NCI-H187 treated with DMSO at 0.1 percent for 48 hours (cell line): ENCODE data around the gene CTIF.
A peak's percentile ranks its signal among the peaks of the same experiment; 100 is the strongest.
"Not testable (repeated sequence)": the region's sequence is repeated elsewhere in the genome, so short reads cannot be mapped to it uniquely, and the experiment has no call there.

ENCODE experiments used
- DNase-seq: peaks from one replicate; lab custom pipeline; 2025; lab: John Stamatoyannopoulos, UW

CTIF gene

DNA sequence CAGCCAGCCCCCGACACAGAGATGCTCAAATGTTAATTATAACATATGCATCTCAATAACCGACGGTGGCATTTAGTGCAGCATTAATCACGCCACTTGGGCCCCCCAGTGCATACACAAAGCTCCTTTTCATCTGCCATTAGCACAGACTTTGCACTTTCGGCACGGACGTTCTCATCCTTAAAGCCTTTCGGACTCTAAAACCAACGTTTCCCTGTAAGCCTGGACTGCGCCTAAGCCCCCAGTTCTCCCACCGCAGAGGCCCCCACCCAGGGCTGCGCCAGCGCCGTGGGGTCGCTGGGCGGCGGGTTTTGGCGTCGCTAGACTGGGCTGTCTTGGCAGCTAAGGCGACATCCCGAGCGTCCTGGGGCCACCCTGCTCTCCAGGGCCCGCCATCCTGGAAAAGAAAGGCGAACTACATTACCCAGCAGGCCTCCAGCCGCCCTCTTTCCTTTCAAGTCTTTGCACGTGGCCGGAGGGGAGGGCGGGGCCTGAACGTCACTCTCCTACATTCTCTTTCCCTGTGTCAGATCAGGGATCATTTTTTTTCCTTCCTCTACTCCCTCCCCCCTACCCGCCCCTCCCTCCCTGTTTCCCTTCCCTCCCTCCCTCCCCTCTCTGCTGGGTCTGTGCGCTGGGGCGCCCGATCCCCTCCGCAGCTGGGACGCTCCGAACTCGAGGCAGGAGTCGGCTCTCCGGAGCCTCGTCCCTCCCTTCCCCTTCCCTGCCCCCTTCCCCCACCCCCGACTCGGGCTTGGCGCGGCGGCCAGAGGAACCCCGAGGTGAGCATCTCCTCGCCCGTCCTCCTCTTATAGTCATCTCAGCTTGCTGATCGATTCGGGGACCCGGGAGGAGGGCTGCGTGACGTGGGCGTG lies at the start of gene CTIF:
TSS of gene CTIF (plus strand) at position 501 of the 875 bp plus-strand sequence. CDS start 80,535 bp downstream, outside the sequence.
- peak; percentile 84 for DNase-seq

DNA sequence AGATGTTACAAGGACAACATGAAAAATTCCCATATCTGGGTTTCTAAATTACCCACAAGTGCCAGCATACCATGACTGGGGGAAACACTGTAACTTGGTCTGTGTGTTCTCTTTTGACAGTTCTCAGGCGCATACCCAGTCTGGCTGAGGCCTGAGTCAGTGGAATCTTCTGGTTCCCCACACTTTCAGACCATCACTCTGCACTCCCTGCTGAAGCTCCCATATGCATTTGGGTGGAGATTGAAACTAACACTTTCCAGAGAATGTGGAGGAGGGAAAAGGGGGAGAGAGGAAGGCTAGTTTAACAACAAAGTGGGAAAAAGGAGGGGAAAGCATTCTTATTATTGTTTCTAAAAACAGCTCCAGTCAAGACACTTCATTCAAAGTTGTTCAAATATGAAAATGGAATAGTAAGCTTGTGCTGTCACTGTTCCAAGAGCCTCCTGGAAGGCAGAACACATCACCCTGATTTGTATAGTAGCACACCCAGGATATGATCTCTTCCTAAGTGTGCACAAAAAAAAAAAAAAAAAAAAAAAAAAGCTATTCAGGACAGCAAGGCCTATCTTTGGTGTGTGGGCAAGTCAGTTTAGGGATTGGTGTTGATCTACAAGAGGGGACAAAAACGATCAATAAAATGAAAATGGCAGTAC lies 48.1 kb upstream of the CTIF start:
- DNase-seq: no peak

DNA sequence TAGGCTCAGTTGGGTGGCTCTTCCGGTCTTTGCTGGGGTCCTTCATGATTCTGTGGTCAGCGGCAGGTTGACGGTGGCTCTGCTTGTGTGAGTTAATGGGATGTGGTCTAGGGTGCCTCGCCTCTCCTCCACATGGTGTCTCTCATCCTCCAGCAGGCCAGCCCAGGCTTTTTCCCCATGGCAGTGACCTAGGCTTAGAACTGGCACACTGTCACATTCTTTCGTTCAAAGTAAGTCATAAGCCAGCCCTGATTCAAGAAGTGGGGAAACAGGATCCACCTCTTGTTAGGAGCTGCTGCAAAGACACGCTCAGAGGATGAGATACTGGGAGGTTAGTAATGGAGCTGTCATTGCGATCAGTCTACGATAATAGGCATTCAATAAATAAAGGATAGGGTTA lies 46.0 kb upstream of the CTIF start:
- DNase-seq: no peak

DNA sequence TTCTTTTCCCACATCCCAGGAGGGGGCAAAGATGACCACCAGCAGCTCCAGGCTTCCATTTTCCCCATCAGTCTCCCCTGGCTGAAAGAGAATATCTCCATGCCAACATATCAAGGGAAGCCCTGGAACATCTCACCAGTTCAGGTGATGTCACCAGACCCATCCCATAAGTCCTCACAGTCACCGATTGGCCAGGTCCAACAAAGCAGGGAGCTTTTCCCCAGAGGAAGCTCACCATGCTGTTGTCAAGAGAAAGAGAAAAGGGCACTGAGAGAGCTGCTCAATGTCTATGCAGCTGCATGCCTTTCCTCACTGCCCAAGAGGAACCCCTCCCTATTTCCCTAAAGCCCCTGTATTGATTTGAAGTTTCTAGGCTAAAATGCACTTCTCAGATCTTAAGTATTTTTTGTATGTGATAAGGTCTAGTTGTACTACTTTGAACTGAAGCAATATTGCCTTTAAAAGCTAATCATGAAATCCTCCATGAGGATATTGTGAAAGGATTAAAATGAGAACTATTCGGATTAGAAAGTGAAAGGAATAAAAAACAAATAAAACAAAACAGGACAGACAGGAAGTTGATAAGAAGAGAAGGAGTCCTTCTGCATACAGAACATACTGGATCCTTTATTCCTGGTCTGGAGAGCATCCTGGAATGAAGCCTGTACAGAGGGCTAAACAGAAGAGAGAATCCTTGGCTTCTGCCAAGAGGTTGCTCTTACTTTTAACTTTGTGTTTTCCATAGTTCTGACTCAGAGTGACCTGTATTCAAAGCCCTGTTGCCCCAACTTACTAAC lies 45.2 kb upstream of the CTIF start:
- DNase-seq: no peak

DNA sequence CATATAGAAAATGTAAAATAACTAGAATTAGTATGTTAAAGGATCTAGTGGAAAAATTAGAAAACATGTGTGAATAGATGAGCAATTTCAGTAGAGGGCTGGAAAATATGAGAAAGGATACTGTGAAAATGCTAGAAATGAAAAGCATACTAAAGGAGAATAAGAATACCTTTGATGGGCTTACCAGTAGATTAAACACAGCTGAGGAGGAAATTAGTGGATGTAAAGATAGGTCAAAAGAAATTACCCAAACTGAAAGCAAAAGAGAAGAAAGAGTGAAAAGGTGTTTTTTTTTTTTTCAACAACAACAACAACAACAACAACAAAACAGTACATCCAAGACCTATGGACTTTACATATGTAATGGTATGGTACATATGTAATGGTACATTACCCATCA lies 41.0 kb upstream of the CTIF start:
- no peak for DNase-seq

DNA sequence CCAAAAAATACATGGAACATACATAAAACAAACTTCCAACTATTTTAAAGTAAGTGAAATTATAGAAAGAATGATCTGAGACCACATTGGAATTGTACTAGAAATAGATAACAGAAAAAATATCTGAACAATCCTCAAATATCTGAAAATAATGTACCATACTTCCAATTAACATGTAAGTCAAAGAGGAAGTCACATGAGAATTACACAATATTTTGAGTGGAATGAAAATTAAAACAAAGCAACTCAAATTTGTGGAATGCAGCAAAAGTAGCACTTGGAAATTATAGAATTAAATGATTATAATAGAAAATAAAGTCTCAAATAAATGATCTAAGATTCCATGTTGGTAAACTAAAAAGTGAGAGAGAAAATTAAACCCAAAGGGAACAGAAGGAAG lies 38.3 kb upstream of the CTIF start:
- no peak for DNase-seq

DNA sequence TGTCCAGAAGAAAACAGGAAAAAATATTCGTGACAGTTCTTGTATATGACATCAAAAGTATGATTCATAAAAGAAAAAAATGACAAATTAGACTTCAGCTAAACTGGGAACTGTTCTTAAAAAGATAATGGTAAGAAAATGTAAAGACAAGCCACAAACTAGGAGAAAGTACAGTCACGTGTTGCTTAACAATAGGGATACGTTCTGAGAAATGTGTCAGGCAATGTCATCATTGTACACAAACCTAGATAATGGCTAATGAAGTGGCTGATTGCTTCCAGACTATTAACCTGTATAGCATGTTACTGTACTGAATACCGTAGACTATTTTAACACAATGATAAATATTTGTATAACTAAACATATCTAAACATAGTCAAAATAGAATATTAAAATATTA lies 35.9 kb upstream of the CTIF start:
- no peak for DNase-seq

DNA sequence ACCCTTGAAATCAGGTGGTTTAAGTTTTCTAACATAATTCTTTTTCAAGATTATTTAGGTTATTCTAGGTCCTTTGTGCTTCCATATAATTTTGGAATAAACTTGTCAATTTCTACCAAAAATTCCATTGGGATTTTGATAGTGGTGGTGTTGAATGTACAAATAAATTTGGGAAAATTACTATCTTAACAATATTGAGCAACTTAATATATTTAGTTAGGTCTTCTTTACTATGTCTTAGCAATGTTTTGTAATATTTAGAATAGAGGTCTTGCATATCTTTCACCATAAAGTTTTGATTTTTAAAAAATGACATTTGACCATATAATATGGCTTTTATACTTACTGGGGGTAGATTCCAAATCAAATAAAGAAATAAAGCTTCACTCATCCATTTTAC lies 34.0 kb upstream of the CTIF start:
- no peak for DNase-seq

DNA sequence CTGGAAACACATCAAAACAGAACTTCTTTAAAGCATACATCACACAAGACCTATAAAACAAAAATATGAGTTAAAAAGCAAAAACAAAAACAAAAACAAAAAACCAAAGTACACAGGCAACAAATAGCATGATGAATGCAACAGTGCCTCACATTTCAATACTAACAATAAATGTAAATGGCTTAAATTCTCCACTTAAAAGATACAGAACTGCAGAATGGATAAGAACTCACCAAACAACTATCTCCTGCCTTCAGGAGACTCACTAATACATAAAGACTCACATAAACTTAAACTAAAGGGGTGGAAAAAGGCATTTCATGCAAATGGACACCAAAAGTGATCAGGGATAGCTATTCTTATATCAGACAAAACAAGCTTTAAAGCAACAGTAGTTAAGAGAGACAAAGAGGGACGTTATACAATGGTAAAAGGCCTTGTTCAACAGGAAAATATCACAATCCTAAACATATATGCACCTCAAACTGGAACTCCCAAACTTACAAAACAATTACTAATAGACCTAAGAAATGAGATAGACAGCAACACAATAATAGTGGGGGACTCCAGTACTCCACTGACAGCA lies 31.8 kb upstream of the CTIF start:
- not testable (repeated sequence) for DNase-seq

DNA sequence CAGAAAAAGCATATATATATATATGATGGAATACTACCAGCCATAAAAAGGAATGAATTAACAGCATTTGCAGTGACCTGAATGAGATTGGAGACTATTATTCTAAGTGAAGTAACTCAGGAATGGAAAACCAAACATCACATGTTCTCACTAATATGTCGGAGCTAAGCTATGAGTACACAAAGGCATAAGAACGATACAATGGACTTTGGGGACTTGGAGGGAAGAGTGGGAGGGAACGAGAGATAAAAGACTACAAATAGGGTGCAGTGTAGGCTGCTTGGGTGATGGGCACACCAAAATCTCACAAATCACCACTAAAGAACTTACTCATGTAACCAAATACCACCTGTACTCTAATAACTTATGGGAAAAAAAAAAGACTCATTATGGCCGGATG lies 26.3 kb upstream of the CTIF start:
- DNase-seq: not testable (repeated sequence)

DNA sequence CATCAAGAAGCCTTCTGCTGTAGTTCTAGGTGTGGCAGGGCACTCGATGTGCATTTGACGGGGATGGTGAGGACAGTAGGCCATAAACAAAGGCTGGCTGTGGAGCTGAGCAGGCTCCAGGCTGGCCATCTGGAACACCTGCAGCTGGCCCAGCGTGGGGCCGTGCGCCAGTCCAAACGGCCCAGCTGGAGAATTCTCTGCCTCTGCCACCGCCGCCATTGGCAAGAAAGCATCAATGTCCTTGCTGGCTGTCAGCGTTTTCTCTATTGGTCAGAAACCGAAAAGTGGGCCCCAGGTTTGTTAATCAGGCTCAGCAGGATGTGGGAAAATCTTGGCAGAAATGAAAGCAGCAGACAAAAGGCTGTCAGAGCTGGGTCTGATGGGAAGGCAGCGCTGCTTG lies 24.0 kb upstream of the CTIF start:
- DNase-seq: no peak

DNA sequence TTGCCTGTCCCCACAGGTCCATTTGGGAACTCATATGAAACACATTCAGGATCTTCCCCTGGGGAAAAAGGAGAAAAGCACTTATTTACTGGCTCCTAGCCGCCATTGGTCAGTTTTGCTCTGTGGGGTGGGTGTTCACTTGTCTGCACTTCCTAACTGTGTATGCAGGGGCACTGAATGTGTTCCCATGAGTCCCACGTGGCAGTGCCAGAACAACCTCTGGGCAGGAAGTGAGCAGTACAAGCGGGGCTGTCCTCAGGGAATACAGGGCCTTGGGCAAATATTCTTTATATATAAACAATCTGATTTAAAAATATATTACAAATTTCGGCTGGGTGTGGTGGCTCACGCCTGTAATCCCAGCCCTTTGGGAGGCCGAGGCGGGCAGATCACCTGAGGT lies 21.8 kb upstream of the CTIF start:
- DNase-seq: no peak

DNA sequence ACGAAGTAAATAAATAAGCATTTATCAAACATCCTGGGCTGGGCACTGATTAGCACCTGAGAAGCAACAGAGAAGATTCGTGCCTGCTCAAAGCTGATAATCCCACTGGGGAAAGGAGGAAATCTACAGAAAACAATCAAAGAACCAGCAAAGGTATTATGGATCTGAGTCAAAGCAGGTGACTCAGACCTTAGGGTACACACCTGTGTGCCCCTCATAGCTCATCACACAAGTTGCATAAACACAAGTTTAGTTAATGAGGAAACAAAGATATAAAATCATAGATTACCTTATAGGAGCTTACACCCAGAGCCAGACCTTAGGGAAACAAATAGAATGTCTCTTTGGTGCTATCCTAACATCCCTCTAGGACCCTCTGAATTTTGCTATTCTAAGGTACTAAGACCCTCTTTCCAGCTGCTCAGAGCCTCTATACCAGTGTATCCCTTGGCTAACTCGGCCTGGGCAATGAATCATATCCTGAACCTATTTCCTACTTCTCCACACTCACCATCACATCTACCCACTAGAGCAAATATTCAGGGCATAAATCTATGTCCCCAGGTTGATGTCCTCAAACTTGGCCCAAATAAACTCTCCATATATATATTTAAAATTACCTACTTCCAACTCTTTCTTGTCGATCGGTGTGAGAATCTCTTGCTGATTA lies 19.3 kb upstream of the CTIF start:
- DNase-seq: no peak

DNA sequence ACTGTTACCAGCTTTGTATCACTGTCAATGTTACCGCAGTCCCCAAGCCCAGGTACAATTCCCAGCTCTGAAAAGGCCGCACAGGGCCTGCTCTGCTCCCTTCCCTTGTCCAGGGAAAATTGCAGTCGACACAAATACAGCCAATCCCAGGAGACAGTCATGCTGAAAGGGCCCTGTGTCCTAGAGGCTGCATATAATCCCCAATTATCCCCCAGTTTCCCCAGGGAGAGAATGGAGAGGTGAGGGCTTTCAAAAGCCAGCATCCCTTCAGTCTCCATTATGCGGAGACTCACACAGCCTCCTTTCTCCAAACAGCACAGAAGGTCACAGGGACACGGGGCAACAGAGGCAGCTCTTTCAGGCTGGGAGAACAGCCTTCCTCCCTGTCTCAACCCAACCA lies 17.1 kb upstream of the CTIF start:
- DNase-seq: no peak

DNA sequence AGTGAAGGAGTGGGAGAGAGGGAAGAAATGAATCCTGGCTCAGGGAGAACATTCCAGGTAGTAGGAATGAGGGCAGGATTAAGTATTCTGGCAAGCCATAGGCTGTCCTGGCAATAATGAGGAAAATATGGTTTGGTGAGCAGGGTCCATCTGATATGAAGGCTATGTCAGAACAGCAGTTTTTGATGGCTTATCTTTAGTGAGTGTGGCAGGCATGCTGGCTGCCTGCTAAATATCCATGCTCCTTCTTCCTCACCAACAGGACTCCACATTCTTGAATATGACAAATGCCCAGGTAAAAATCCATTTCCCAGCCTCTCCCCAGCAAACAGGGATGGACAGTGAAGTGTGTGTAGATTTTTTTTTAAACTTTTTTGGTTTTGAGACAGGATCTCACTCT lies 13.2 kb upstream of the CTIF start:
- no peak for DNase-seq

DNA sequence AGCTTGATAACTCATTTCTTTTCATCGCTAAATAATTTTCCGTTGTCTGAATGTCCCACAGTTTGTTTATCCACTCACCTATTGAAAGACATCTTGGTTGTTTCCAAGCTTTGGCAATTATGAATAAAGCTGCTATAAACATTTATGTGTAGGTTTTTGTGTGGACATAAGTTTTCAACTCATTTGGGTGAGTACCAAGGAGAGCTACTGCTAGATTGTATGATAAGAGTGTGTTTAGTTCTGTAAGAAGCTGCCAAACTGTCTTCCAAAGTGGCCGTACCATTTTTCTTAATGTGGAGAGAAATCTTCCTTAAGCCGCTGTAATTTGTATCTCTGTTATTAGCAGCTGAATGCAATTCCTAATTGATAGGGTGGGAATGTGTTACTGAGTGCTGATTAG lies 11.4 kb upstream of the CTIF start:
- DNase-seq: no peak

DNA sequence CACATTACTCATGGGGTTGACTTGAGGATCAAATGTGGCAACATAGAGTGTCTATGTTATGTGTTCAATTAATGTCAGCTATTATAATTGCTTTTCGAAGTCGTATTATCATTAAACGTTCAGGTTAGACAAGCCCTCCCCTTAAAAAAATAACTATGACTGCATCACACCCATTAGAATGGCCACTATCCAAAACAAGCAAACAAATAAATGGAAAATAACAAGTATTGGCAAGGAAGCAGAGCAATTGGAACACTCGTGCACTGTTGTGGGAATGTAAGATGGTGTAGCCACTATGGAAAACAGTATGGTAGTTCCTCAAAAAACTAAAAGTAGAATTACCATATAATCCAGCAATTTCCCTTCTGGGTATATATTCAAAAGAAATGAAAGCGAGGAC lies 10.0 kb upstream of the CTIF start:
- no peak for DNase-seq

DNA sequence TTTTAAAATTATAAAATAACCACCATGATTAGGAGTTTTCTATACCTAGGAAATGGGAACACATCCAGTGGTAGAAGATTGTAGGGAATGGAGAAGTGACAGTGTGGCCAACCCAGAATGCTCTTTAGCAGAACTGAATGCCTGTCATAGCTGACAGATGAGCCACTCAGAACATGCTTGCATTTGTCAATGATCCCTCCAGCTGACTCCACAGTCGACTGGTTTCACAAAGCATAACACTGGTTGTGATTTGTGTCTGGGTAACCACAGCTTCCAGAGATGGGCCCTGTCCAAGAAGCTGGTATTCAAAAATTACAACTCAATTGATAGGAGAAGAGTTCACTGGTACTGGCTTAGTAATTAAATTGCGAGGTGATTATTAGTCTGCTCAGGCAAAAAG lies 9.0 kb upstream of the CTIF start:
- DNase-seq: no peak

DNA sequence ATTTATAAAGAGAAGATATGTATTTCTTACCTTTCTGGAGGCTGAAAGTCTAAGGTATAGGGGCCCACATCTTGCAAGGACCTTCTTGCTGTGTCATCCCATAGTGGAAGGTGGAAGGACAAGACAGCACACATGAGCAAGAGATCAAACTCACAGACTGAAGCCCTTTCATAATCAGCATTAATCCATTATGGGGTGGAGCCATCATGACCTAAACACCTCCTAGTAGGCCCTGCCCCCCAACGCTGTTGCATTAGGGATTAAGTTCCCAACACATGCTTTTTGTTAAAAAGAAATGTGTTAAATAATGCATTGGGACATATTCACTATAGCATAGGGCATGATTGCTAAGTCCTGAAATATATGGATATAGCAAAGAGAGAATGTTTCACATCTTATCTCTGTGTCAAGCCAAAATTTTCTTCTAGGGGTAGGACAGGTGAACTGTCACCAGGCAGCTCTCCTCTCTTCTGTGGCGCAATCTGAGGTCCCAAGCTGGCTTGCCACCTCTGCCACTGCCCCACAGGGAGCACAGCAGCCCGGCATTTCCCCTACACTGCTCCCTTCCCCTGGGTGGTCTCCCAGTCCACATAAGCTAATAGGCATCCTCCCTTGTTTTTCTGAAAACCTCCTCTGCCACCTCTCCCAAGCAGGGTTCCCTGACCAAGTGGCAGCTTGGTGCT lies 8.3 kb upstream of the CTIF start:
- DNase-seq: no peak

DNA sequence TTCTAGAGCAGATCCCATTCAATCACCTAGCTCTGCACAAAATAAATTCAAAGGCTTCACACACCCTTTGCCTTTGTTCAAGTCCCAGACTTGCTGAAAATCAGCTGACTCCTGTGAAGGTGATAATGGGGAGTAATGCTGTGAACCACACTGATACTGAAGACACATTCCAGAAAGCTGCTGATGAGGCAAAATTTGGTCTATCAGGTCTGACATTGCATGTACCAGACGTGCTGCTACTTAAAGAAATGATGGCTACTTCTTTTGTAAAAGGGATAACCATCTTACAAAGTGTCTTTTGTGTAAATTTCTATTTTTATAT lies 7.8 kb upstream of the CTIF start:
- no peak for DNase-seq

DNA sequence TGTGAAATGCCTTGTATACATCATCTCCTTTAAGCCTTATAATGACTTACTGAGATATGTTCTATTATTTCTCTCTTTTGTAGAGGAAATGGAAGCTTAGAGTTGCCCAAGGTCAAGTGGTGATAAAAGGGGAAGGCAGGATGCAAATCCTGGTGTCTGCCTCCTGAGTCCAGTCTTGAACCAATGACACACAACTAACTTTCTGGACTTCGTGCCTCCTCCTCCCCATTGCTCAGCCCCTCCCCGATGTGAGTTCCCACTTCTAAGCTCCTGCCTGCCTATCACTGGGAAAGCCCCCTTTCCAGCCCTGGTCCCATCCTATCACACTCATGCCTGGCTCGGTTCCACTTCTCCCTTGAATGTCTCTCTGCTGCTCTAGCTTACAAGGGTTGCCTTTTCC lies 6.9 kb upstream of the CTIF start:
- DNase-seq: no peak
